ENCODE data around the gene FAM241B.

DNA sequence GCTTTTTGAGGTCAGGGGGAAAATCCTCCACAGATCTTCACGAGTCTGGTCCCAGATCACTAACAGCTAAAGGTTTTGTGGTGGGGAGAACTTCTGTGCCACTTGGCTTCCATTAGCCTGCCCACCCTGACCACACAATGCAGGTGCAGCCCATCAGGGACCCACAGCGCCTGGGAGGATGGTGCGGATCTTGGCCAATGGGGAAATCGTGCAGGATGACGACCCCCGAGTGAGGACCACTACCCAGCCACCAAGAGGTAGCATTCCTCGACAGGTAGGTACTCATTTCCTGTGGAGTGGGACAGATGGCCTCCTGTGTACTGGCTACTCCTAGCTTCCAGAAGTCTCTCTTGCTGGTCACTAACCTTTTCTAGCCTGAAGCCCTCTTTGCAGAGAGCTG is 1.5 kb downstream of the FAM241B start:
- TF ChIP-seq GATA2 (IDR thresholded peaks at IDR 0.05; ENCODE audit: low read depth, low read length) (no peak), GATA3 (IDR thresholded peaks at IDR 0.05; ENCODE audit: low read depth, low read length) (no peak)
